ENCODE results near the gene TDRD6.

The TDRD6 gene

DNA sequence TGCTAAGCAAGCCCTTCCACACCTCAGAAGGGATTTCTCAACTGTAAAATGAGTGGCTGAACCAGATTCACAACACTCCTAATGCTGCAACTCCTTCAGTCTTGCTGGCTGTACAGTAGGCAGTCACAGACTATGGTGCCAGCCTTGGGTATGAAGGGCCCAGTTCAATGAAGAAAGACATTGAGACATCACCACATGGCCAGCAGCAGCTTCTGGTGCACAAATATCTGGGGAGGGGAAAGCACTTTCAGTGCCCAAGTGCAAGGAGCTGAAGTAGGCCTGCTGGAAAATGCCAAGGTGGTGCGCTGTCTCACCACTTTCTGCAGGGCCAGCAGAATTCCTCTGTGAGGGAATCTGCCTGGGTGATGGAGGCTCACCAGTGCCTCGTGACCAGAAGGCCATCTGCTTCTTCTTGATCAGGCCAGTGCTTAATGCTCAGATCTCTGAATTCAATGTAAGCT, 45.7 kb downstream of the TDRD6 start:
- POLR2A ChIA-PET = interaction anchor here (1.1 kb wide), 1 partner anchor 24 kb away, joined by 5 read pairs; no protein-coding TSS in a partner anchor
- H3K4me1 ChIP-seq (ENCODE audit: control insufficient read depth, insufficient read depth, low read length) = 0 out of 2 replicates have a peak, but pooled peaks cover 4% of the 10 kb centered on the region
- no peaks in the 10 kb centered on the region for H3K9me3 ChIP-seq (ENCODE audit: control insufficient read depth, insufficient read depth, low read depth, low read length)
- no peak overlapping the region for H3K27ac ChIP-seq (ENCODE audit: extremely low read depth, low read depth, low read length)
- no peak for TF ChIP-seq ZNF221 (tag by site-specific recombination; IDR thresholded peaks at IDR 0.05; ENCODE audit: borderline replicate concordance)
- TF ChIP-seq PRDM1 (tag by site-specific recombination; IDR thresholded peaks at IDR 0.05) = peak; percentile 69
- H3K36me3 ChIP-seq (ENCODE audit: control insufficient read depth in 2 of 2, insufficient read depth in 1 of 2, low read length in 2 of 2) = no peaks in the 10 kb centered on the region
- no peak overlapping the region for H3K4me3 ChIP-seq (ENCODE audit: low read depth, low read length)
- CTCF ChIA-PET = interaction anchor here (0.6 to 1.7 kb wide), 14 partner anchors 9 to 314 kb away, joined by 3 to 6 read pairs (median 3); no protein-coding TSS in a partner anchor

DNA sequence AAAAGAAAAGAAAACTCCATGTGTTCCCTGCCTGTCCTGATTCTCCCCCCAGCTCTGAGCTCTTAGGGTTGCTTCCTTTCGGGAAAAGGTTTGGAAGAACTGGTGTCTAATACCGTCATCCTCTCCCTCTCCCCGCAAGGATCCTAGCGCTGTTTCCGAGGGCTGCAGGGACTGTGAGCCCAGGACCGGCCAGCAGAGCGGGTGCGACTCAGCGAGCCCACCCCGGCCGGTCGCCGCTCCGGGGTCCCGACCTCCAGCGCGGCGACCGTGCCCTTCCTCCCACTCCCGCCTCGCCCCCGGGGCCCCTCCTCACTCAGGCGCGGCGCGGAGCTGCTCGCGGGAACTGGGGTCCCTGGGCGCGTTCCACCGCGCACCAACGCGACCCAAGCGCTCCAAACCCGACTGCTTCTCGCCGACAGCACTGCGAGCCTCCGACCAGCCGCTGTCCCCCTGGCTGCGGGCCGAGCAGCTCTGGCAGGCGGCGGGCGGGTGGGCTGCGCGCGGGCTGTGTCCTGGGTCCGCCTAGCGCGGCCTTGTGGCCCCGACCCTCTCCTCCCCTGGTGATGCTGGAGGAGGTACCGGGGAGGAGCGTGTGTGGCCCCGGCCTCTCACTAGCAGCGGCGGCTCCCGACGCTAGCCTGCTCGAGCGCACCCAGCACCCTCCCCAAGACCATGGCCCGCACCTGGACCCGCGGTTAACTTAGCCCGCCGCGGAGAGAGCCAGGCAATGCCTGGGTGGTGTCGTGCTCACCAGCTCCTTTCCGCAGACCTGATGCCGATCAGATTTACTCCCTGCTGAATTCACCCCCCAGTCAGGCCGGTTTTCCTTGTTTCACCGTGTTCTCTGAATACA, 47.4 kb downstream of the TDRD6 start, which contains the start of gene PLA2G7:
TSS of gene PLA2G7 (minus strand) at position 509 of the 853 bp plus-strand sequence. CDS start 12,484 bp downstream, outside the sequence.
- Histone ChIP-seq H3K36me3 (ENCODE audit: control insufficient read depth in 2 of 2, insufficient read depth in 1 of 2, low read length in 2 of 2) (no peaks in the 10 kb centered on the region), H3K9me3 (ENCODE audit: control insufficient read depth, insufficient read depth, low read depth, low read length) (no peaks in the 10 kb centered on the region), H3K4me1 (ENCODE audit: control insufficient read depth, insufficient read depth, low read length) (0 out of 2 replicates have a peak, but pooled peaks cover 4% of the 10 kb centered on the region), H3K27ac (ENCODE audit: extremely low read depth, low read depth, low read length) (peak within 1 kb of the TSS; percentile 44; the same call in 1 of the 2 replicates), H3K4me3 (ENCODE audit: low read depth, low read length) (peak within 1 kb of the TSS; percentile 56)
- CTCF ChIA-PET = interaction anchor here (0.6 to 1.8 kb wide), 12 partner anchors 12 to 645 kb away, joined by 3 to 8 read pairs (median 4); no protein-coding TSS in a partner anchor
- POLR2A ChIA-PET = interaction anchor here (0.6 to 1.4 kb wide), 4 partner anchors 11 to 34 kb away, joined by 3 to 4 read pairs (median 3); no protein-coding TSS in a partner anchor
- TF ChIP-seq, protein P1, sequence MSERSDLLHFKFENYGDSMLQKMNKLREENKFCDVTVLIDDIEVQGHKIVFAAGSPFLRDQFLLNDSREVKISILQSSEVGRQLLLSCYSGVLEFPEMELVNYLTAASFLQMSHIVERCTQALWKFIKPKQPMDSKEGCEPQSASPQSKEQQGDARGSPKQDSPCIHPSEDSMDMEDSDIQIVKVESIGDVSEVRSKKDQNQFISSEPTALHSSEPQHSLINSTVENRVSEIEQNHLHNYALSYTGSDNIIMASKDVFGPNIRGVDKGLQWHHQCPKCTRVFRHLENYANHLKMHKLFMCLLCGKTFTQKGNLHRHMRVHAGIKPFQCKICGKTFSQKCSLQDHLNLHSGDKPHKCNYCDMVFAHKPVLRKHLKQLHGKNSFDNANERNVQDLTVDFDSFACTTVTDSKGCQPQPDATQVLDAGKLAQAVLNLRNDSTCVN (tag by site-specific recombination; optimal IDR thresholded peaks at IDR 0.05) = peak; percentile 97
- TF ChIP-seq ZBTB8A (tag by site-specific recombination; IDR thresholded peaks at IDR 0.05) = peak; percentile 47; the same call in 1 of the 2 replicates
- TF ChIP-seq, protein P2, sequence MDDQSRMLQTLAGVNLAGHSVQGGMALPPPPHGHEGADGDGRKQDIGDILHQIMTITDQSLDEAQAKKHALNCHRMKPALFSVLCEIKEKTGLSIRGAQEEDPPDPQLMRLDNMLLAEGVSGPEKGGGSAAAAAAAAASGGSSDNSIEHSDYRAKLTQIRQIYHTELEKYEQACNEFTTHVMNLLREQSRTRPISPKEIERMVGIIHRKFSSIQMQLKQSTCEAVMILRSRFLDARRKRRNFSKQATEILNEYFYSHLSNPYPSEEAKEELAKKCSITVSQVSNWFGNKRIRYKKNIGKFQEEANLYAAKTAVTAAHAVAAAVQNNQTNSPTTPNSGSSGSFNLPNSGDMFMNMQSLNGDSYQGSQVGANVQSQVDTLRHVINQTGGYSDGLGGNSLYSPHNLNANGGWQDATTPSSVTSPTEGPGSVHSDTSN (CRISPR knock-in tag; IDR thresholded peaks at IDR 0.05) = peak; percentile 75; the same call in 1 of the 2 replicates
- TF ChIP-seq IKZF3 (tag by site-specific recombination; IDR thresholded peaks at IDR 0.05) = peak; percentile 84
- TF ChIP-seq SP3 (tag by site-specific recombination; IDR thresholded peaks at IDR 0.05) = peak; percentile 87
- TF ChIP-seq, protein P3, sequence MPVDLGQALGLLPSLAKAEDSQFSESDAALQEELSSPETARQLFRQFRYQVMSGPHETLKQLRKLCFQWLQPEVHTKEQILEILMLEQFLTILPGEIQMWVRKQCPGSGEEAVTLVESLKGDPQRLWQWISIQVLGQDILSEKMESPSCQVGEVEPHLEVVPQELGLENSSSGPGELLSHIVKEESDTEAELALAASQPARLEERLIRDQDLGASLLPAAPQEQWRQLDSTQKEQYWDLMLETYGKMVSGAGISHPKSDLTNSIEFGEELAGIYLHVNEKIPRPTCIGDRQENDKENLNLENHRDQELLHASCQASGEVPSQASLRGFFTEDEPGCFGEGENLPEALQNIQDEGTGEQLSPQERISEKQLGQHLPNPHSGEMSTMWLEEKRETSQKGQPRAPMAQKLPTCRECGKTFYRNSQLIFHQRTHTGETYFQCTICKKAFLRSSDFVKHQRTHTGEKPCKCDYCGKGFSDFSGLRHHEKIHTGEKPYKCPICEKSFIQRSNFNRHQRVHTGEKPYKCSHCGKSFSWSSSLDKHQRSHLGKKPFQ (tag by site-specific recombination; IDR thresholded peaks at IDR 0.05) = 0 out of 2 replicates have a peak, but pooled peaks have one; percentile 13
- 0 out of 2 replicates have a peak, but pooled peaks have one; percentile 21 for TF ChIP-seq ZSCAN16 (tag by site-specific recombination; IDR thresholded peaks at IDR 0.05)
- 0 out of 2 replicates have a peak, but pooled peaks have one; percentile 30 for TF ChIP-seq ZNF2 (tag by site-specific recombination; IDR thresholded peaks at IDR 0.05)
- no peak for TF ChIP-seq ZNF354C (tag by site-specific recombination; IDR thresholded peaks at IDR 0.05; ENCODE audit: borderline replicate concordance, low read depth)
- TF ChIP-seq TCF7L2 (IDR thresholded peaks at IDR 0.05; ENCODE audit: borderline replicate concordance, low read depth, low read length) = no peak
- TF ChIP-seq ZNF776 (tag by site-specific recombination; IDR thresholded peaks at IDR 0.05; ENCODE audit: borderline replicate concordance) = no peak
- no peak for TF ChIP-seq ZNF292 (tag by site-specific recombination; IDR thresholded peaks at IDR 0.05; ENCODE audit: borderline replicate concordance, low read depth)
- TF ChIP-seq, protein P4, sequence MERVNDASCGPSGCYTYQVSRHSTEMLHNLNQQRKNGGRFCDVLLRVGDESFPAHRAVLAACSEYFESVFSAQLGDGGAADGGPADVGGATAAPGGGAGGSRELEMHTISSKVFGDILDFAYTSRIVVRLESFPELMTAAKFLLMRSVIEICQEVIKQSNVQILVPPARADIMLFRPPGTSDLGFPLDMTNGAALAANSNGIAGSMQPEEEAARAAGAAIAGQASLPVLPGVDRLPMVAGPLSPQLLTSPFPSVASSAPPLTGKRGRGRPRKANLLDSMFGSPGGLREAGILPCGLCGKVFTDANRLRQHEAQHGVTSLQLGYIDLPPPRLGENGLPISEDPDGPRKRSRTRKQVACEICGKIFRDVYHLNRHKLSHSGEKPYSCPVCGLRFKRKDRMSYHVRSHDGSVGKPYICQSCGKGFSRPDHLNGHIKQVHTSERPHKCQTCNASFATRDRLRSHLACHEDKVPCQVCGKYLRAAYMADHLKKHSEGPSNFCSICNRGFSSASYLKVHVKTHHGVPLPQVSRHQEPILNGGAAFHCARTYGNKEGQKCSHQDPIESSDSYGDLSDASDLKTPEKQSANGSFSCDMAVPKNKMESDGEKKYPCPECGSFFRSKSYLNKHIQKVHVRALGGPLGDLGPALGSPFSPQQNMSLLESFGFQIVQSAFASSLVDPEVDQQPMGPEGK (tag by site-specific recombination; IDR thresholded peaks at IDR 0.05) = peak; percentile 64
- TF ChIP-seq, protein P5, sequence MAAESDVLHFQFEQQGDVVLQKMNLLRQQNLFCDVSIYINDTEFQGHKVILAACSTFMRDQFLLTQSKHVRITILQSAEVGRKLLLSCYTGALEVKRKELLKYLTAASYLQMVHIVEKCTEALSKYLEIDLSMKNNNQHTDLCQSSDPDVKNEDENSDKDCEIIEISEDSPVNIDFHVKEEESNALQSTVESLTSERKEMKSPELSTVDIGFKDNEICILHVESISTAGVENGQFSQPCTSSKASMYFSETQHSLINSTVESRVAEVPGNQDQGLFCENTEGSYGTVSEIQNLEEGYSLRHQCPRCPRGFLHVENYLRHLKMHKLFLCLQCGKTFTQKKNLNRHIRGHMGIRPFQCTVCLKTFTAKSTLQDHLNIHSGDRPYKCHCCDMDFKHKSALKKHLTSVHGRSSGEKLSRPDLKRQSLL (tag by site-specific recombination; IDR thresholded peaks at IDR 0.05) = 0 out of 2 replicates have a peak, but pooled peaks have one; percentile 7
- no peak for TF ChIP-seq ZNF184 (tag by site-specific recombination; IDR thresholded peaks at IDR 0.05)
- TF ChIP-seq ZNF341 (tag by site-specific recombination; IDR thresholded peaks at IDR 0.05; ENCODE audit: low read depth) = peak; percentile 72
- TF ChIP-seq ZNF423 (tag by site-specific recombination; IDR thresholded peaks at IDR 0.05) = 0 out of 2 replicates have a peak, but pooled peaks have one; percentile 30
- TF ChIP-seq, protein P6, sequence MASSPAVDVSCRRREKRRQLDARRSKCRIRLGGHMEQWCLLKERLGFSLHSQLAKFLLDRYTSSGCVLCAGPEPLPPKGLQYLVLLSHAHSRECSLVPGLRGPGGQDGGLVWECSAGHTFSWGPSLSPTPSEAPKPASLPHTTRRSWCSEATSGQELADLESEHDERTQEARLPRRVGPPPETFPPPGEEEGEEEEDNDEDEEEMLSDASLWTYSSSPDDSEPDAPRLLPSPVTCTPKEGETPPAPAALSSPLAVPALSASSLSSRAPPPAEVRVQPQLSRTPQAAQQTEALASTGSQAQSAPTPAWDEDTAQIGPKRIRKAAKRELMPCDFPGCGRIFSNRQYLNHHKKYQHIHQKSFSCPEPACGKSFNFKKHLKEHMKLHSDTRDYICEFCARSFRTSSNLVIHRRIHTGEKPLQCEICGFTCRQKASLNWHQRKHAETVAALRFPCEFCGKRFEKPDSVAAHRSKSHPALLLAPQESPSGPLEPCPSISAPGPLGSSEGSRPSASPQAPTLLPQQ (tag by site-specific recombination; IDR thresholded peaks at IDR 0.05) = 0 out of 2 replicates have a peak, but pooled peaks have one; percentile 31

Data from HEK293 (cell line).